DND-41 (cell line): Measurements from ENCODE around the gene SERPINB2.

Source experiments
- EZH2 ChIP-seq: IDR thresholded peaks from 3 replicates; pipeline ENCODE4 v1.6.1; 2012; ENCODE audit warnings: borderline replicate concordance, low read depth, mild to moderate bottlenecking, moderate library complexity, low read length, inconsistent platforms; ENCODE audit not compliant: severe bottlenecking
- TF ChIP-seq, protein P1 (sequence below): IDR thresholded peaks from 2 replicates; pipeline ENCODE4 v1.5.1; 2012; ENCODE audit warnings: borderline replicate concordance, low read length, moderate library complexity, mild to moderate bottlenecking; ENCODE audit not compliant: poor library complexity, severe bottlenecking; ENCODE audit errors: extremely low read depth

DNA sequence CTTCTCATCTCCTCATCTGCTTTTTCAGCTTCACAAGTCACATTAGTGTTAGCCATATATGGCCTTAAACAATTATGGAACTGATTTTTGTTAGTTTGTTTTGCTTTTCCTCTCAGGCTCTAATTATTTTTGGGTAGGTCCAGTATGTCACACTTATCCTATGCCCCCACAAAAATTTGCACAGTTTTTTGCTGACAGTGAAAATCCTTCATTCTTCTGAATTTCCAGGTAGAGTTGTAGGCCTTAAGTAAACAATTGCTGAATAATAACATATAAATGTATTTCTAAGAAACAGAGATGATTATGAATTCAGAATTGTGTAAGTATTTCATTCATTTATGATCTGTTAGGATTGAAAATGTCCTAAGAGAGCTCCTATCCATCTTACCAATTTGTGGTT, 11.7 kb downstream of the SERPINB2 start:
- TF ChIP-seq, protein P1, sequence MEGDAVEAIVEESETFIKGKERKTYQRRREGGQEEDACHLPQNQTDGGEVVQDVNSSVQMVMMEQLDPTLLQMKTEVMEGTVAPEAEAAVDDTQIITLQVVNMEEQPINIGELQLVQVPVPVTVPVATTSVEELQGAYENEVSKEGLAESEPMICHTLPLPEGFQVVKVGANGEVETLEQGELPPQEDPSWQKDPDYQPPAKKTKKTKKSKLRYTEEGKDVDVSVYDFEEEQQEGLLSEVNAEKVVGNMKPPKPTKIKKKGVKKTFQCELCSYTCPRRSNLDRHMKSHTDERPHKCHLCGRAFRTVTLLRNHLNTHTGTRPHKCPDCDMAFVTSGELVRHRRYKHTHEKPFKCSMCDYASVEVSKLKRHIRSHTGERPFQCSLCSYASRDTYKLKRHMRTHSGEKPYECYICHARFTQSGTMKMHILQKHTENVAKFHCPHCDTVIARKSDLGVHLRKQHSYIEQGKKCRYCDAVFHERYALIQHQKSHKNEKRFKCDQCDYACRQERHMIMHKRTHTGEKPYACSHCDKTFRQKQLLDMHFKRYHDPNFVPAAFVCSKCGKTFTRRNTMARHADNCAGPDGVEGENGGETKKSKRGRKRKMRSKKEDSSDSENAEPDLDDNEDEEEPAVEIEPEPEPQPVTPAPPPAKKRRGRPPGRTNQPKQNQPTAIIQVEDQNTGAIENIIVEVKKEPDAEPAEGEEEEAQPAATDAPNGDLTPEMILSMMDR, result no peak
- no peak for TF ChIP-seq EZH2
